GM19351 (cell line): ENCODE data around the gene LSM14A.
A peak's percentile ranks its signal among the peaks of the same experiment; 100 is the strongest.

Source experiments
- ATAC-seq: cut with Tn5 transposase; IDR thresholded peaks from one replicate; pipeline ENCODE4 v1.9.1; 2021; ENCODE audit warnings: mild to moderate bottlenecking, moderate library complexity; ENCODE audit not compliant: unreplicated experiment

LSM14A gene

GRCh38 chr19:34254046-34254697 is 81.9 kb downstream of the LSM14A start, which contains the start of gene GARRE1:
Gene GARRE1, plus strand, starts transcription at chr19:34254554. Its CDS starts 45,920 bp downstream, at chr19:34300474.
- peak; percentile 92 for ATAC-seq

GRCh38 chr19:34254698-34255432 is 82.6 kb downstream of the LSM14A start:
- ATAC-seq, result peak; percentile 60

GRCh38 chr19:34255546-34255945 is 83.2 kb downstream of the LSM14A start:
- no peak for ATAC-seq

GRCh38 chr19:34256835-34257558 is 84.7 kb downstream of the LSM14A start:
- no peak for ATAC-seq

- ATAC-seq, result no peak
These were observed 85.2 kb downstream of the LSM14A start for GRCh38 chr19:34257559-34257924.

- no peak for ATAC-seq
These were observed 87.2 kb downstream of the LSM14A start for GRCh38 chr19:34259367-34260095.

GRCh38 chr19:34260771-34261173 is 88.5 kb downstream of the LSM14A start:
- ATAC-seq, result no peak

- ATAC-seq, result no peak
These were observed 89.2 kb downstream of the LSM14A start for GRCh38 chr19:34261334-34262109.

- ATAC-seq, result no peak
These were observed 91.5 kb downstream of the LSM14A start for GRCh38 chr19:34263745-34264237.

GRCh38 chr19:34265221-34265650 is 92.9 kb downstream of the LSM14A start:
- no peak for ATAC-seq

GRCh38 chr19:34269081-34269480 is 96.8 kb downstream of the LSM14A start:
- ATAC-seq, result no peak

GRCh38 chr19:34269489-34269888 is 97.2 kb downstream of the LSM14A start:
- ATAC-seq, result peak; percentile 21

GRCh38 chr19:34269968-34270621 is 97.8 kb downstream of the LSM14A start:
- ATAC-seq, result peak; percentile 81

GRCh38 chr19:34273121-34273520 is 100.8 kb downstream of the LSM14A start:
- no peak for ATAC-seq

- no peak for ATAC-seq
These were observed 102.1 kb downstream of the LSM14A start for GRCh38 chr19:34274284-34274826.

GRCh38 chr19:34274827-34275625 is 102.7 kb downstream of the LSM14A start:
- ATAC-seq, result no peak

- no peak for ATAC-seq
These were observed 103.4 kb downstream of the LSM14A start for GRCh38 chr19:34275705-34276104.

GRCh38 chr19:34276614-34277013 is 104.3 kb downstream of the LSM14A start:
- ATAC-seq, result no peak
